ENCODE data around the gene ANXA3.

The ANXA3 gene

DNA sequence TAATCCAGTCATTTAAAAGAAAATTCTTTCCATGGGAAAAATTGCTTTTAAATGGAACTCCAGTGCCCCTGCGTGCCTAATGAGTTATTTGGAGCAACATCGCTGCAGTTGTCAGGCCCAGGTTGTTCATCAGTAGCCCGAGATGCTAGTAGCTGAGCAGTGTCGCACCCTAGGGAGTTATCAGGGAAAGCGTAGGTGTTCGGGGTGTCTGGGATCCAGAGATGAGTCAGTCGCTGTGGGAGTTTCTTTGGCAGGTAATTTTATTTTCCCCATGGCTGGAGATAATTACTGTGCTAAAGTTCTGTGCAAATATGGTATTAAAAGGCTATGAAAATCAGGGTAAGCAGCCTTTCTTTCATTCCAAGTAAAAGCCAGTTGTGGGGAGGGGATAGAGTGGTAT, 49.4 kb downstream of the ANXA3 start:
- no peak overlapping the region for H3K4me3 ChIP-seq (ENCODE audit: low read length)
- no peak for TF ChIP-seq CTCF (IDR thresholded peaks at IDR 0.05; ENCODE audit: insufficient read depth, low read depth, low read length, missing control alignments)
- no peak for DNase-seq (ENCODE audit: low read depth)

DNA sequence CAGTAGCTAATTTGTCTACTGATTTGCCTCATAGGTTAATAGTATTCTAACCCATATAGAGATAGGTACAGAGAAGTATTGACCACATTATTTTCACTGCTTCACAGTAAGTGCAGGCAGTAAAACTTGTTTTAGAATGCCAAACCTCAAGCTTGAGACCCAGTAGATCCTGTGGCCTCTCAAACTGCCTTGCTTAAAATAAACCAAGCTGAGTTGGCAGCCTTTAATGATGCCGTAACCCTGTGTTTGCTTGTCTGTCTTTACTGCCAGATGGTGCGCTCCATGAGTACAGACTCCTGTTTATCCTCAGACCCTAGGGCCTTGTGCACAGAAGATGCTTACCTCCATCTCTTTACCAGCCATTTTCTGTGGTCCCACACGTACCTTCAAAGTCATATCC, 50.8 kb downstream of the ANXA3 start:
- DNase-seq (ENCODE audit: low read depth), result no peak
- no peak for TF ChIP-seq CTCF (IDR thresholded peaks at IDR 0.05; ENCODE audit: insufficient read depth, low read depth, low read length, missing control alignments)
- H3K4me3 ChIP-seq (ENCODE audit: low read length), result no peak overlapping the region

GRCh38 chr4:78603384-78603783, 51.8 kb downstream of the ANXA3 start:
- H3K4me3 ChIP-seq (ENCODE audit: low read length), result no peak overlapping the region
- DNase-seq (ENCODE audit: low read depth), result no peak
- TF ChIP-seq CTCF (IDR thresholded peaks at IDR 0.05; ENCODE audit: insufficient read depth, low read depth, low read length, missing control alignments), result no peak

DNA sequence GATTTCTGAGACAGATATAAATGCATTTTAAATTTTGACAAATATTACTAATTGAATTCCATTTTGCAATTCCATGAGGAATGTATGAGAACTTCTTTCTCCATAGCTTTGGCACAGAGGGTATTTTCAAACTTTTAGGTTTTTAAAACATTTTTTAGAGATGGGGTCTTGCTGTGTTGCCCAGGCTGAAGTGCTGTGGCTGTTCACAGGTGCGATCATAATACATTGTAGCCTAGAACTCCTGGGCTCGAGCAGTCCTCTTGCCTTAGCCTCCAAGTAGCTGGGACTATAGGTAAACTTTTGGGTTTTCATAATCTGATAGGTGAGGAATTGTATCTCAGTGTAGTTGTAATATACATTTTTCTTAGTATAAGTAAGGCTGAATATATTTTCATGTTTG, 53.4 kb downstream of the ANXA3 start:
- no peak for TF ChIP-seq CTCF (IDR thresholded peaks at IDR 0.05; ENCODE audit: insufficient read depth, low read depth, low read length, missing control alignments)
- no peak for DNase-seq (ENCODE audit: low read depth)
- H3K4me3 ChIP-seq (ENCODE audit: low read length), result no peak overlapping the region

DNA sequence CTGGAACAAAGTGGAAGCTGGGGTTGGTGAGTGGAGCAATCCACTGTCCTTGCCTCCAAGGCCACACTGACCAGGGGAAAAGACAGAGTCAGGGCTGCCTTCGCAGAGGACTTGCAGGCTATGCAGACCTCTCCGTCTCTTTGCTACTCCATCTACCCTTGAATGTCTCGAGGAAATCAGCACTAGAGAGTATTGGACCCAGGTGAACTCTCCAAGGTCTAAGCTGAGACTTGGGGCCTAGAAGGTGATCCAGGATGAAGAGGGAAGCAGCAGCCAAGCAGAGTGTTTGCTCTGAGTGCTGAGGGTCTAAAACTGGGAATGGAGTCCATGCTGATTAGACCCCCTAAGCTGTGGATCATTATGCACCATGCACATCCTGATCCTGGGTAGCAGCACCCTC, 54.5 kb downstream of the ANXA3 start:
- no peak for TF ChIP-seq CTCF (IDR thresholded peaks at IDR 0.05; ENCODE audit: insufficient read depth, low read depth, low read length, missing control alignments)
- no peak overlapping the region for H3K4me3 ChIP-seq (ENCODE audit: low read length)
- DNase-seq (ENCODE audit: low read depth), result no peak

- no peak for TF ChIP-seq CTCF (IDR thresholded peaks at IDR 0.05; ENCODE audit: insufficient read depth, low read depth, low read length, missing control alignments)
- no peak for DNase-seq (ENCODE audit: low read depth)
Observed at GRCh38 chr4:78606530-78607095, 55.0 kb downstream of the ANXA3 start.

GRCh38 chr4:78608684-78609083, 57.1 kb downstream of the ANXA3 start:
- no peak overlapping the region for H3K4me3 ChIP-seq (ENCODE audit: low read length)
- no peak for DNase-seq (ENCODE audit: low read depth)
- no peak for TF ChIP-seq CTCF (IDR thresholded peaks at IDR 0.05; ENCODE audit: insufficient read depth, low read depth, low read length, missing control alignments)

More at GRCh38 chr4:78606530-78607095, 55.0 kb downstream of the ANXA3 start:
- no peak overlapping the region for H3K4me3 ChIP-seq (ENCODE audit: low read length)
